GM18867 (cell line): ENCODE data around the gene PPP2R2D.
A peak's percentile ranks its signal among the peaks of the same experiment; 100 is the strongest.
"Not testable (repeated sequence)": the region's sequence is repeated elsewhere in the genome, so short reads cannot be mapped to it uniquely, and the experiment has no call there.

Experiments used
- ATAC-seq: cut with Tn5 transposase; IDR thresholded peaks from one replicate; pipeline ENCODE4 v1.9.1; 2021; ENCODE audit warnings: mild to moderate bottlenecking, moderate library complexity; ENCODE audit not compliant: unreplicated experiment

The PPP2R2D gene

DNA sequence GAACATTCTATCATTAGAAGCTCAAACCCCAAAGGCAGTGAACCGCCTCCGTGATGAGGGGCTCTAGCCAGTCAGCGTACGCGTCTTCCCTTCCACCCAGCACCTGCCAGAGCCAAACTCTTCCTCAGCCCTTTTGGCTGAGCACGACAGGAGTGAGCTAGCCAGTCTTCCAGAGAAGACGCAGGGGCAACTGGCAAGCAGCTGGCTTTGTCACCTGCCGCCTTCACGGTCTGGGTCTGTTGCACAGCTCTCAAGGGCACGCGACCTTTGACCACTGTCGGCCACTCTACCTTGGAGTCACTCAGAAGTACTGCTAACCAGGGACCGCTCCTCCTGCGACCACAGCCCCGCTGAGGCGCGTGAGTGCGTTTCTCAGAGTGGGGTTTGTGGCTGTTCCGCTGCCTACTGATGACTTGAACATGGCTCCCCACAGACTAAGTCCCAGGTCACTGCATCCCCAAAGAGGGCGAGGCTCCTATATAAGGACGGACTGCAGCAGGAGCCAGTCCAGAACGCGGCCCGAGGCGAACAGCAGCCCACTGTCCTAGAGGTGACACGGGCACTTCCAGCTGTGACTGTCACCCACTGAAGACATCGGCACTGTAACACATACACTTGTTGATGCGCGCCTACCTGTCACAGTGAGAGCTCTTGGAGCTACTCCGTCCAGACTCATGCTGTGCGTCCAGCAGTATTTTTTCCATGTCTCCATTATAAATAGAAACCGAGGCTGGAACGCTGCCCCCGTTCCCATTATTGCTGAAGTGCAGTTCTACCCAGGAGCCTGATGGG lies 72.5 kb downstream of the PPP2R2D start:
- no peak for ATAC-seq

GRCh38 chr10:131974034-131974817 lies 73.4 kb downstream of the PPP2R2D start:
- no peak for ATAC-seq

DNA sequence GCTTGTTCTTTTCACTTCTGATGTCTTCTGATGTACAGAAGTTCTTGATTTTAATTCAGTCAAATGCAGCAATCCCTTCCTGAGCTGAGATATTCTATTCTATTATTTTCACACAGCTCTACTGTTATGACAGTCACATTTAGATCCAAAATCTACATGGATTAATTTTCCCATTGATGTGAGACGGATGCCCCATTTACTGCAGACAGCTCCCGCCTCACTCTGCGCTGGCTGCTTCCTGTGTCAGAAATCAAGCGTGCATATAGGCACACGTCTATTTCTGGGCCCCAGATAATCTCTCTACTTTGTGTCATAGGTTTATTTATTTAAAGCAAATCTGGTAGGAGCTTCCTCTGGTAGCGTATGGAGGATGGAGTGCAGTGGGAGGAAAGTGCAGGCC lies 74.2 kb downstream of the PPP2R2D start:
- no peak for ATAC-seq

GRCh38 chr10:131975796-131976195 lies 75.0 kb downstream of the PPP2R2D start:
- ATAC-seq = no peak

GRCh38 chr10:131977323-131978096 lies 76.7 kb downstream of the PPP2R2D start:
- ATAC-seq = no peak

GRCh38 chr10:131978366-131978765 lies 77.6 kb downstream of the PPP2R2D start:
- ATAC-seq = no peak

GRCh38 chr10:131978851-131979250 lies 78.0 kb downstream of the PPP2R2D start:
- ATAC-seq = no peak

- no peak for ATAC-seq
Measured at GRCh38 chr10:131979336-131979735, 78.5 kb downstream of the PPP2R2D start.

- ATAC-seq = no peak
Measured at GRCh38 chr10:131979821-131980270, 79.0 kb downstream of the PPP2R2D start.

- no peak for ATAC-seq
Measured at GRCh38 chr10:131980321-131980720, 79.5 kb downstream of the PPP2R2D start.

DNA sequence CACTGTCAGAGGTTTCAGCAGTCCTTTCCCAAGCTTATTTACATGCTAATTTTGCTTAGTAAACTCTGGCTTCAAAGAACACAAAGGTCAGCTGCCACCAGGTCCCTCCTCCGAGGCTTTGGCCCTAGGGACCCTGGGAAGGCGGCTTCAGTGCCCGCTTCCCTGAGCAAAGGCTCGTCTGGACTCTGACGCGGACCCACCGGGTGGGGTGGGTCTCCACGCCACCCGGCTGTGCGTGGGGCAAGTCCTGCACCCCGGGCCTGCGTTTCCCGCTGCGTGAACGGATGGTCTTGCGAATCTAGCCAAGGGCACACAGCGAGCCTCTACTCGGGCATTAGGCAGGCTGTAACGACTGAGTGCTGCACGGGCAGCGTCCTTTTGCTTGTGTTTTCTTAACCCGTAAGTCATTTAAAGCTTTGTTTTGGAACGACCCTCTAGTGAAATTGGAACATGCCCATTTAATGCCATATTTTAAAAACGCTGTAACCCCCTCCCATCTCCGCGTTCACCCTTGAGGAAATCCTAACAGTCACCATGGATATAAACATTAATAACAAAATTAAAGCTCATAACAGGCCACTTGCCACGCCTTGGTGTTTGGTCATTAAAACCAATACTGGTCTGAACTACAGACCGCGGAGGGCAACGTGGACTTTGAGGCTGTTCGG lies 80.1 kb downstream of the PPP2R2D start:
- ATAC-seq = no peak

DNA sequence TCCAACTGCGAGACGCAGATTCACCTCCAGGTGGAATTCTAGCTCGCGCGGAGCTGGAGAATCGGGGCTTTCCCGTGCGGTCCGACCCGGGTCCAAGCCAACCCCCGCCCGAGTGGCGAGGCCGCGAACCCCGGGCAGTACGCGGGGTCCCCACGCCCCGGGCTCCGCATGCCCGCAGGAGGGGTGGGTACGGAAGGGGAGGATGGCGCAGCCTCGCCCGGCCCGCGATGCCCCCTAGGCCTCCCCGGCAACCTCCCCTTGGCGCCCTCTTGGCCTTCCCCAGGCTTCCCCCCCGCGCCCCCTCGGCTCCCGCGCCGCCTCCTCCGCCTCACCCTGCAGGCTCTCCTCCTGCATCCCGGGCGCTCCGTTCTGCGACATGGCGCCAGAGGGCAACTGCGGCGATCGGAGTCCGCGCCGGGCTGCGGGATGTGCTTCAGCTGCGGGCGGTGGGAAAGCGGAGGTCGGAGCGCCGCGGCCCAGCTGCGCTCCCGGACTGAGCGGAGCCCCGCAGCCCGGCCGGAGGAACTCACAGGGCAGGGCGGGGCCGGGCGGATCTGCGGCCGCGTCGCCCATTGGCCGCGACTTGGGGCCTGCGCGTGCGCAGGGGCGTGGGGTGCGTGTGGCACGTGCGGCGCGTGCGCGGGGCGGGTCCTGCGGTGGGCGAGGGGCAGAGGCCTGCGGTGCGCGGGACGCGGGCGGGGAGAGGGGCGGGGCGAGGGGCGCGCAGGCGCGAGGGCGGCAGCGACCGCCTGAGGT lies 80.8 kb downstream of the PPP2R2D start, which contains the start of gene BNIP3:
Gene BNIP3, minus strand, starts transcription at position 495 of the 756 bp plus-strand sequence. Its CDS starts 117 bp downstream, at position 378.
- ATAC-seq = peak; percentile 91

DNA sequence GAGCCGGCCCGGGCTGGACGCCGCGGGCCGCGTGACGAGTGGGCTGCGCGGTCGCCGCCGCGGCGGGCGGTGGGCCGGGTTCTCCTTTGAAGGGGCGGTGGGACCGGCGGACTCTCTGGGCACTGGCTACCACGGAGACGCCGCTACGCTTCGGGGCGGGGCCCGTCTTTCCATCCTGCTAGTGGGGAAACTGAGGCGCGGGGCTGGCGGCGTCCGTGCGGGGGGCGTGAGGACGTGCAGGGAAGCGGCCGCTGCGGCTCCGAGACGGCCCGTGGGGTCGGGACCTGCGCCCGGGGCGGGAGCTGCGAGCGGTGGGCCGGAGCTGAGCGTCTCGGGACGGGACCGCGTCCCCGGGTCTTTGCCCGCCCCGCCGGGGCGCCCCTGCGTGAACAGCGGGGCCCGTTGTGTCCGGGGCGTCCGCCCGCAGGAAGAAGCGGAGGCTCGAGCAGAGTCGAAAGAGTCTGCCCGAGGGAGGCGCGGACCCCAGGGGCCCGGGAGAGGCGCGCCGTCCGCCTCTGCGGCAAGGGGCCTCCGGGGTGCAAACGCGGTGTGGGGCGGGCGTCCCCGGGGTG lies 81.5 kb downstream of the PPP2R2D start:
- peak; percentile 27 for ATAC-seq

DNA sequence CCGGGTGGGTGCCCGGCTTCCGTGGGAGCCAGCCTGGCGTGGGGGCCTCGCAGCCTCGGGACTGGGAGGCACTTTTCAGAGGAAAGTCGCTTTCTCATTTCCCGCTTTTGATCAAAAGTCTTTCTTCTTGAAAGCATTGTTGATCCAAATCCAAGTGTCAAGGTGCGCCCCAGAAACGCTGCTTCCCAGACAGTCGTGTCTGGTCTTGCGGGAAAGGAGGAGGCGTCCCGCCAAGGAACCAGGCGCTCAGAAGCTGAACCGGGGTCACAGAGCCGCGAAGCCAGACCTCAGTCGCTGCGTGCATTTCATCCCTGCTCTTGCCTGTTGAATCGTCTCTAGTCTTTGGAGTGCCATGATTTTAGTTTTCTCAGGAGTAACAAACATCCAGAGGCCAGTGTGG lies 82.0 kb downstream of the PPP2R2D start:
- ATAC-seq = no peak

DNA sequence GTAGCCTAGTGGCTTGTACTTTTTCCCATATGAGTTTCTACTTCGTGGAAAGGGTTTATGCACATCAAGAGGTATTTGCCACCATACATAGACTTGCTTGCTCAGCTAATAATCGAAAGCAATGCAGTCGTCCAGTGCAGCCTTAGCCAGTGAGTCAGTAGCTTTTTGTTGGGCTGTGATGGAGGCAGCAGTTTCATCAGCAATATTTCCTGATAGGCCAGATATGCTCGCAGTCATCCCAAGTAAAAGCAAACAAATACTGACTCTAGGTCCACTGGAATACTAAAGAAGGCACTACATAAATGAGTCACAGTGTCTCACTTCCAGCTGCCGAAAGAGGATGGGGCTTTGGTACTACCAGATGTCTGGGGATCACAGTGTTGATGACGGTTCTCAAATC lies 83.0 kb downstream of the PPP2R2D start:
- ATAC-seq = no peak

GRCh38 chr10:131986851-131987250 lies 86.0 kb downstream of the PPP2R2D start:
- ATAC-seq = not testable (repeated sequence)

DNA sequence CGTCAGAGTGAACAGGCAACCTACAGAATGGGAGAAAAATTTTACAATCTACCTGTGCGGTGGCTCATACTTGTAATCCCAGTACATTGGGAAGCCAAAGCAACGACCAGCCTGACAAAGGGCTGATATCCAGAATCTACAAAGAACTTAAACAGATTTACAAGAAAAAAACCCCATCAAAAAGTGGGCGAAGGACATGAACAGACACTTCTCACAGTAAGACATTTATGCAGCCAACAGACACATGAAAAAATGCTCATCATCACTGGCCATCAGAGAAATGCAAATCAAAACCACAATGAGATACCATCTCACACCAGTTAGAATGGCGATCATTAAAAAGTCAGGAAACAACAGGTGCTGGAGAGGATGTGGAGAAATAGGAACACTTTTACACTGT lies 86.5 kb downstream of the PPP2R2D start:
- not testable (repeated sequence) for ATAC-seq

GRCh38 chr10:131987786-131988185 lies 87.0 kb downstream of the PPP2R2D start:
- ATAC-seq = not testable (repeated sequence)

DNA sequence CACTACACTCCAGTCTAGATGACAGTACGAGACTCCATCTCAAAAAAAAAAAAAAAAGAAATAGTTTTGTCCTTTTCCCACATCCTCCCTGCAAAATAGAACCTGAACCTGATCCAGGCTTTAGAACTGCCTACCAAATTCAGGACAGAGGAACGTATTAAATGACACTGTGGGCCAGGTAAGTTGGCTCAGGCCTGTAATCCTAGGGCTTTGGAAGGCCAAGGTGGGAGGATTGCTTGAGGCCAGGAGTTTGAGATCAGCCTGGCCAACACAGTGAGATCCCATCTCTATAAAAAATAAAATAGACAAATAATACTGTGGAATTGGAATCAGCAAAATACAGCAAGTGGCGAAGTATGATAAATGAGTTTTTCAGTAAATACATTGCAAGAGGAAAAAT lies 90.9 kb downstream of the PPP2R2D start:
- no peak for ATAC-seq

- no peak for ATAC-seq
Measured at GRCh38 chr10:131993275-131993674, 92.5 kb downstream of the PPP2R2D start.
